Upper lobe of left lung (tissue), 6 donors: ENCODE results near the gene TNNI2. TPM values are rescaled to one million over a fixed set of nuclear protein-coding genes. Genes with fewer than 3 reads are reported as not detected.
A peak's percentile ranks its signal among the peaks of the same experiment; 100 is the strongest.

Experiments
- ATAC-seq, 2 donors: fragments of 200-7000 bp; cut with Tn5 transposase; one replicate each; pipeline ENCODE4 v1.9.1; 2022; ENCODE audit warnings: mild to moderate bottlenecking in 2 of 2, moderate library complexity in 2 of 2; ENCODE audit not compliant: low FRiP score in 2 of 2
- DNase-seq, 2 donors: peaks; one replicate each; pipeline ENCODE4 v3.0.0-alpha.2; 2019 to 2020
- H3K27ac ChIP-seq, 4 donors: fragments of 200-600 bp; sonication (generic); one replicate each; pipeline ENCODE4 v1.5.1; 2016 to 2019
- H3K27me3 ChIP-seq, 4 donors: fragments of 200-600 bp; sonication (generic); one replicate each; pipeline ENCODE4 v1.5.1; 2017 to 2019
- H3K36me3 ChIP-seq, 4 donors: fragments of 200-600 bp; sonication (generic); one replicate each; pipeline ENCODE4 v1.5.1; 2016 to 2019
- H3K4me1 ChIP-seq, 4 donors: fragments of 200-600 bp; sonication (generic); one replicate each; pipeline ENCODE4 v1.5.1; 2018 to 2019
- H3K4me3 ChIP-seq, 4 donors: fragments of 200-600 bp; sonication (generic); one replicate each; pipeline ENCODE4 v1.5.1; 2017 to 2019; ENCODE audit warnings: mild to moderate bottlenecking in 2 of 4, moderate library complexity in 1 of 4
- H3K9me3 ChIP-seq, 4 donors: fragments of 200-600 bp; sonication (generic); one replicate each; pipeline ENCODE4 v1.5.1; 2018 to 2019
- EP300 ChIP-seq, 4 donors: sonication (generic); formaldehyde crosslinking; IDR thresholded peaks; one replicate each; pipeline ENCODE4 v1.5.1; 2017; ENCODE audit warnings: antibody characterized with exemption in 4 of 4, control low read depth in 2 of 4
- POLR2A ChIP-seq, 4 donors: fragments of 450-650 bp; IDR thresholded peaks; one replicate each; pipeline ENCODE4 v1.5.1; 2016 to 2017; ENCODE audit warnings: antibody characterized with exemption in 4 of 4, mild to moderate bottlenecking in 2 of 4
- POLR2AphosphoS5 ChIP-seq, 2 donors: sonication (generic); formaldehyde crosslinking; IDR thresholded peaks; one replicate each; pipeline ENCODE4 v1.5.1; 2017; ENCODE audit warnings: antibody characterized with exemption in 2 of 2
- WGBS, 2 donors: methylation state at CpG; one replicate each; pipeline ENCODE4 v1.1.5; 2017 to 2018; 5-methylcytosine and 5-hydroxymethylcytosine counted together
- total RNA-seq, 6 donors: library from RNA; depleted of rRNA in 4 of 6; stranded (reverse); fragments of >200 nt in 4 of 6; gene quantifications; one replicate each; pipeline versions ENCODE4 v1.1.0 to v1.2.1, GENCODE V29; 2016 to 2021
- TF ChIP-seq, protein P1 (sequence below), 6 experiments: fragments of 450-650 bp in 4 of 6; fragments of 200-600 bp in 2 of 6; sonication (generic) in 2 of 6; IDR thresholded peaks; one replicate each; pipeline ENCODE4 v1.5.1; 2016 to 2019; ENCODE audit warnings: antibody characterized with exemption in 6 of 6
- donor health status: DM: no; HTN: no; CAD: no; lungs with moderate emphysema.
- donor health status: DM: no; HTN: yes; CAD: no; lungs with severe emphysema.

Gene TNNI2
- total RNA-seq, 6 donors from 2014 or later: 7.3 to 28.3 (median 16.7) TPM

GRCh38 chr11:1855886-1856265, 17.1 kb downstream of the TNNI2 start:
- Histone ChIP-seq H3K36me3 (no peaks in the 10 kb centered on the region), H3K4me3 (no peak overlapping the region), H3K27ac (no peak overlapping the region), H3K4me1 (peaks cover 7 to 32% (median 14%) of the 10 kb centered on the region in 4 donors), H3K27me3 (no peaks in the 10 kb centered on the region), H3K9me3 (no peaks in the 10 kb centered on the region)
- TF ChIP-seq, protein P1, sequence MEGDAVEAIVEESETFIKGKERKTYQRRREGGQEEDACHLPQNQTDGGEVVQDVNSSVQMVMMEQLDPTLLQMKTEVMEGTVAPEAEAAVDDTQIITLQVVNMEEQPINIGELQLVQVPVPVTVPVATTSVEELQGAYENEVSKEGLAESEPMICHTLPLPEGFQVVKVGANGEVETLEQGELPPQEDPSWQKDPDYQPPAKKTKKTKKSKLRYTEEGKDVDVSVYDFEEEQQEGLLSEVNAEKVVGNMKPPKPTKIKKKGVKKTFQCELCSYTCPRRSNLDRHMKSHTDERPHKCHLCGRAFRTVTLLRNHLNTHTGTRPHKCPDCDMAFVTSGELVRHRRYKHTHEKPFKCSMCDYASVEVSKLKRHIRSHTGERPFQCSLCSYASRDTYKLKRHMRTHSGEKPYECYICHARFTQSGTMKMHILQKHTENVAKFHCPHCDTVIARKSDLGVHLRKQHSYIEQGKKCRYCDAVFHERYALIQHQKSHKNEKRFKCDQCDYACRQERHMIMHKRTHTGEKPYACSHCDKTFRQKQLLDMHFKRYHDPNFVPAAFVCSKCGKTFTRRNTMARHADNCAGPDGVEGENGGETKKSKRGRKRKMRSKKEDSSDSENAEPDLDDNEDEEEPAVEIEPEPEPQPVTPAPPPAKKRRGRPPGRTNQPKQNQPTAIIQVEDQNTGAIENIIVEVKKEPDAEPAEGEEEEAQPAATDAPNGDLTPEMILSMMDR (IDR thresholded peaks at IDR 0.05): no peak
- TF ChIP-seq POLR2A (IDR thresholded peaks at IDR 0.05) (no peak), POLR2AphosphoS5 (IDR thresholded peaks at IDR 0.05) (no peak), EP300 (IDR thresholded peaks at IDR 0.05) (no peak)
- peak in 1 of 2 donors; percentile 58 for DNase-seq
- 94 to 100% methylated on average over 2 to 8 of the region's 11 CpGs for WGBS, 2 donors
- ATAC-seq: no peak

DNA sequence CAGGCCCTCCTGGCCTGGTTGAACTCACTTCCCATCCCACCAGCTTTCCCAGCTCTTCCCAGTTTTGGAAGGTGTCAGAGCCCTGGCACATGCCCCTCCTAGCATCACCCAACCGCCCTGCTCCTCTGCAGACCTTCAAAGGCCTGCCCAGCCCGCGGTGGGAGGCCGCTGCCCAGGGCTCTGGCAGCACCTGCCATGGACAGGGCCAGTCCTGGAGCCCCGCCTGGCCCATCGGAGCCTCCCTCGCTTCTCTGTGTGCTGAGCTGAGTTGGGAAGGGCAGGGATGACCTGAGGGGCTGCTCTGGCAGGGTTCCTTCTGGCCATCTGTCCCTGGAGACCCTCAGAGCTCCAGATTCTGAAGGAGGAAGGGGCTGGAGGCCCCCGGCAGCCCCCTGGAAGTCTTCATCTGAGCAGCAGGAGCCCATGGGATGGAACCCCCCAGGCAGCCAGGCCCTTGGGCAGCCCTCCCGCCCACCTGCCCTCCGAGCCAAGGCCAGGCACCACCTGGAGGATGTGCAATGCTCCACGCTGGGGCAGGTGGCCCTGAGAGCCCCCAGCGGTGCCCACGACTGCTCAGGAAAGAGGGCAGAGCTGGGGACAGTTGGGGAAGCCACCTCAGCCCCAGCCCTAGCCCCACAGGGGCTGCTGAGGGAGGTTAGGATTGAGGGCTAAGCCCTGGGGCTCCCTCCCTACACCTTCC, 17.7 kb downstream of the TNNI2 start:
- Histone ChIP-seq H3K27ac (no peak overlapping the region), H3K9me3 (no peaks in the 10 kb centered on the region), H3K4me1 (peaks cover 4 to 30% (median 10%) of the 10 kb centered on the region in 4 donors), H3K4me3 (no peak overlapping the region), H3K36me3 (no peaks in the 10 kb centered on the region), H3K27me3 (no peaks in the 10 kb centered on the region)
- DNase-seq (peak in 1 of 2 donors; percentile 68), ATAC-seq (no peak)
- 87 to 96% methylated on average over 4 to 13 of the region's 13 CpGs for WGBS, 2 donors
- no peak for TF ChIP-seq POLR2AphosphoS5 (IDR thresholded peaks at IDR 0.05)
- TF ChIP-seq EP300 (IDR thresholded peaks at IDR 0.05): no peak
- TF ChIP-seq, protein P1 (IDR thresholded peaks at IDR 0.05): no peak
- no peak for TF ChIP-seq POLR2A (IDR thresholded peaks at IDR 0.05)

GRCh38 chr11:1857064-1857463, 18.3 kb downstream of the TNNI2 start:
- no peak for TF ChIP-seq POLR2AphosphoS5 (IDR thresholded peaks at IDR 0.05)
- no peak for TF ChIP-seq EP300 (IDR thresholded peaks at IDR 0.05)
- TF ChIP-seq, protein P1 (IDR thresholded peaks at IDR 0.05): no peak
- TF ChIP-seq POLR2A (IDR thresholded peaks at IDR 0.05): no peak
- peaks cover 0 to 24% (median 5%) of the 10 kb centered on the region in 4 donors for H3K4me1 ChIP-seq
- H3K27me3 ChIP-seq: no peaks in the 10 kb centered on the region
- H3K27ac ChIP-seq: no peak overlapping the region
- no peak overlapping the region for H3K4me3 ChIP-seq
- ATAC-seq (no peak), DNase-seq (peak in 1 of 2 donors; percentile 44)
- no peaks in the 10 kb centered on the region for H3K9me3 ChIP-seq
- 80 to 84% methylated on average over 2 to 9 of the region's 11 CpGs for WGBS, 2 donors
- no peaks in the 10 kb centered on the region for H3K36me3 ChIP-seq

DNA sequence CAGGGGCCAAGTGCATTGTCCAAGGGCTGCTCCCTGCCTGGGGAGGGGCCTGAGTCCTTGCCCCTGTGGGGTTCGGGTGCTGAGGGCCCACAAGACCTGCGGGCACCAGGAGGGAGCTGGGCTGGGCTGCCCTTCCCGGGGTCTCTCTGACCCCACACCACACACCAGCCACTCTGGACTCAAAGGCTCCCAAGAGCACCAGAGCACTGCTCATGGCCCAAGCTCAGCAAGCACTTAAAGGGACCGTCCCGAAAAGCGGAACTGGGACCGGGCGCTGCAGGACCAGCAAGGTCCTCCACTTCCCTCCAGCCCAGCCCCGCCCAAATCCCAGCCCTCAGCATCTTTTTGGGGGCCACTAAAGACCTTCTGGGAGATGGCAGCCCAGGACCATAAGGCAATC, 19.4 kb downstream of the TNNI2 start:
- peak in 1 of 2 donors; percentile 36 for ATAC-seq
- 83 to 85% methylated on average over 8 to 9 of the region's 9 CpGs for WGBS, 2 donors
- no peaks in the 10 kb centered on the region for H3K36me3 ChIP-seq
- no peak overlapping the region for H3K27ac ChIP-seq
- H3K27me3 ChIP-seq: no peaks in the 10 kb centered on the region
- peak in 1 of 2 donors; percentile 53 for DNase-seq
- peaks cover 3 to 22% (median 4%) of the 10 kb centered on the region in 4 donors for H3K4me1 ChIP-seq
- H3K9me3 ChIP-seq: no peaks in the 10 kb centered on the region
- H3K4me3 ChIP-seq: no peak overlapping the region
- TF ChIP-seq POLR2A (IDR thresholded peaks at IDR 0.05) (no peak), EP300 (IDR thresholded peaks at IDR 0.05) (no peak), POLR2AphosphoS5 (IDR thresholded peaks at IDR 0.05) (no peak)
- TF ChIP-seq, protein P1 (IDR thresholded peaks at IDR 0.05): no peak

DNA sequence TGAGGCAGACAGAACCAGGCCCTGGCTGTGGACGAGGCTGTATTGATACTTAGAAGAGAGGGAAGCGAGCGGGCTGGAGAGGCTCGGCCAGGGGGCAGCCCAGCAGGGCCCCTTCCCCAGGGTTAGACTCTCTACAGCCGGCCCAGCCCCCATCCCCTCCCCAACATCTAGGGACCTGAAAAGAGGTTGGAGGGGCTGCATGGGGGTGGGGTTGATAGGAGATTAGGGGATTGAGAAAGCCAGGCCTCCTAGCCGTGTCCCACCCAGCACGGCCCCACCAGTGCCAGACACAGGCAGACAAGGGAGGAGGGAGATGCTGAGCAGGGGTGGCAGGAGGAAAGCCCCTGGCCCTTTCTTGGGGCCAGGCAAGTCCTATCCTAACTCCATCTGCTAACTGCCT, 19.8 kb downstream of the TNNI2 start:
- TF ChIP-seq POLR2A (IDR thresholded peaks at IDR 0.05) (no peak), POLR2AphosphoS5 (IDR thresholded peaks at IDR 0.05) (no peak), EP300 (IDR thresholded peaks at IDR 0.05) (no peak)
- TF ChIP-seq, protein P1 (IDR thresholded peaks at IDR 0.05): no peak
- no peak overlapping the region for H3K27ac ChIP-seq
- no peak for ATAC-seq
- peak in 1 of 2 donors; percentile 40 for DNase-seq
- no peaks in the 10 kb centered on the region for H3K9me3 ChIP-seq
- 74 to 92% methylated on average over 6 to 7 of the region's 7 CpGs for WGBS, 2 donors
- no peak overlapping the region for H3K4me3 ChIP-seq
- H3K36me3 ChIP-seq: no peaks in the 10 kb centered on the region
- H3K27me3 ChIP-seq: no peaks in the 10 kb centered on the region
- peaks cover 7 to 26% (median 9%) of the 10 kb centered on the region in 4 donors for H3K4me1 ChIP-seq
